Glomerular visceral epithelial cell (primary cell): Measurements from ENCODE around the gene PCBD1.
"Not testable (repeated sequence)": the region's sequence is repeated elsewhere in the genome, so short reads cannot be mapped to it uniquely, and the experiment has no call there.

Experiments used
- DNase-seq: peaks from one replicate; pipeline ENCODE4 v3.0.0-alpha.2; 2016; ENCODE audit errors: extremely low spot score

Gene PCBD1

GRCh38 chr10:70863470-70864160 lies 24.8 kb downstream of the PCBD1 start:
- DNase-seq = no peak

GRCh38 chr10:70861495-70862197 lies 26.7 kb downstream of the PCBD1 start:
- not testable (repeated sequence) for DNase-seq

GRCh38 chr10:70858759-70859158 lies 29.6 kb downstream of the PCBD1 start:
- DNase-seq = no peak

- no peak for DNase-seq
Observed at GRCh38 chr10:70856454-70856853, 31.9 kb downstream of the PCBD1 start.

GRCh38 chr10:70853457-70853856 lies 34.9 kb downstream of the PCBD1 start:
- DNase-seq = no peak

GRCh38 chr10:70853038-70853437 lies 35.3 kb downstream of the PCBD1 start:
- no peak for DNase-seq

GRCh38 chr10:70851597-70852475 lies 36.5 kb downstream of the PCBD1 start:
- DNase-seq = no peak

- DNase-seq = no peak
Observed at GRCh38 chr10:70850097-70850496, 38.3 kb downstream of the PCBD1 start.

- peak; percentile 86 for DNase-seq
Observed at GRCh38 chr10:70849582-70850016, 38.8 kb downstream of the PCBD1 start.

GRCh38 chr10:70847659-70848360 lies 40.6 kb downstream of the PCBD1 start:
- no peak for DNase-seq

- no peak for DNase-seq
Observed at GRCh38 chr10:70846795-70847194, 41.6 kb downstream of the PCBD1 start.

- no peak for DNase-seq
Observed at GRCh38 chr10:70845816-70846215, 42.5 kb downstream of the PCBD1 start.

GRCh38 chr10:70845256-70845655 lies 43.1 kb downstream of the PCBD1 start:
- no peak for DNase-seq

- no peak for DNase-seq
Observed at GRCh38 chr10:70843776-70844489, 44.4 kb downstream of the PCBD1 start.

GRCh38 chr10:70843333-70843732 lies 45.0 kb downstream of the PCBD1 start:
- no peak for DNase-seq

- no peak for DNase-seq
Observed at GRCh38 chr10:70840836-70841235, 47.5 kb downstream of the PCBD1 start.

GRCh38 chr10:70838270-70838805 lies 50.0 kb downstream of the PCBD1 start:
- no peak for DNase-seq

- no peak for DNase-seq
Observed at GRCh38 chr10:70837660-70838059, 50.7 kb downstream of the PCBD1 start.

- DNase-seq = no peak
Observed at GRCh38 chr10:70836319-70836718, 52.0 kb downstream of the PCBD1 start.

- no peak for DNase-seq
Observed at GRCh38 chr10:70834441-70835151, 53.8 kb downstream of the PCBD1 start.
